HCT116 (cell line): ENCODE data around the gene OSBPL5. TPM values are rescaled to one million over a fixed set of nuclear protein-coding genes. Genes with fewer than 3 reads are reported as not detected.

Source experiments
- ATAC-seq: fragments of 200-7000 bp; cut with Tn5 transposase; 2 replicates; pipeline ENCODE4 v1.9.1; 2020; ENCODE audit warnings: mild to moderate bottlenecking, moderate library complexity
- BruUV-seq: library from RNA; stranded (reverse); fragments of 400-500 nt; replicated peaks from 2 replicates; lab custom pipeline; 2021; lab: Mats Ljungman, UMichigan
- CTCF ChIA-PET: fragments of 300-600 bp; sonication (Branson Sonifier 250); formaldehyde crosslinking; loops from one replicate; lab custom pipeline; 2021; ENCODE audit warnings: antibody characterized with exemption; lab: Charles Lee
- POLR2A ChIA-PET: fragments of 300-600, 350-600 bp; sonication (Branson Sonifier 250); formaldehyde crosslinking; loops from one replicate; lab custom pipeline; 2021; ENCODE audit warnings: antibody characterized with exemption; lab: Charles Lee
- RAD21 ChIA-PET, 2 experiments: fragments of 300-600 bp; sonication (Branson Sonifier 250); formaldehyde crosslinking; loops; one replicate each; lab custom pipeline; 2023; ENCODE audit warnings: low total read pairs in 2 of 2; ENCODE audit not compliant: uncharacterized antibody in 2 of 2, unreplicated experiment in 2 of 2, low non-redundant PET in 1 of 2; lab: Charles Lee
- DNase-seq: peaks from one replicate; pipeline ENCODE4 v3.0.0-alpha.2; 2010; ENCODE audit warnings: low read depth, low spot score
- H2AFZ ChIP-seq: fragments of 200-600 bp; shearing (Covaris generic), sonication (generic); 2 replicates; pipeline ENCODE4 v1.6.1; 2017; ENCODE audit warnings: low read depth, mixed run types, mixed read lengths, antibody characterized with exemption, low read length; ENCODE audit not compliant: poor library complexity, severe bottlenecking
- H3K27ac ChIP-seq: 2 replicates; pipeline ENCODE4 v1.5.1; 2012; ENCODE audit warnings: low read depth, low read length
- H3K27me3 ChIP-seq: fragments of 200-600 bp; sonication (generic); 2 replicates; pipeline ENCODE4 v1.6.1; 2016; ENCODE audit warnings: mixed run types, low read length, mixed read lengths; ENCODE audit not compliant: insufficient read depth
- H3K36me3 ChIP-seq, 2 experiments: fragments of 200-500 bp in 1 of 2; fragments of 200-600 bp in 1 of 2; sonication (Bioruptor generic) in 1 of 2; sonication (generic) in 1 of 2; 2 replicates each; pipeline versions ENCODE4 v1.5.1 to v1.6.1; 2014 to 2016; ENCODE audit warnings: low read length in 2 of 2, inconsistent platforms in 1 of 2, mixed read lengths in 1 of 2, mixed run types in 1 of 2; ENCODE audit not compliant: insufficient read depth in 2 of 2, control insufficient read depth in 1 of 2
- H3K4me1 ChIP-seq, 2 experiments: fragments of 200-600 bp in 1 of 2; sonication (generic) in 1 of 2; 2 replicates each; pipeline versions ENCODE4 v1.5.1 to v1.6.1; 2012 to 2017; ENCODE audit warnings: low read length in 2 of 2, inconsistent platforms in 1 of 2, mild to moderate bottlenecking in 1 of 2, mixed read lengths in 1 of 2, mixed run types in 1 of 2, moderate library complexity in 1 of 2; ENCODE audit not compliant: insufficient read depth in 2 of 2, control insufficient read depth in 1 of 2
- H3K4me2 ChIP-seq: fragments of 200-600 bp; sonication (generic); 2 replicates; pipeline ENCODE4 v1.6.1; 2017; ENCODE audit warnings: mixed run types, low read length, mixed read lengths
- H3K4me3 ChIP-seq, 2 experiments: fragments of 200-600 bp in 1 of 2; sonication (generic) in 1 of 2; replicated peaks in 1 of 2; 2 replicates each; pipeline ENCODE4 v1.5.1; 2011 to 2016; ENCODE audit warnings: low read length in 2 of 2, control low read depth in 1 of 2, low read depth in 1 of 2, mild to moderate bottlenecking in 1 of 2, mixed read lengths in 1 of 2, mixed run types in 1 of 2
- H3K79me2 ChIP-seq: fragments of 200-600 bp; sonication (generic); 2 replicates; pipeline ENCODE4 v1.6.1; 2017; ENCODE audit warnings: mild to moderate bottlenecking, mixed run types, low read length, moderate library complexity, mixed read lengths; ENCODE audit not compliant: insufficient read depth
- H3K9ac ChIP-seq: fragments of 200-600 bp; sonication (generic); 2 replicates; pipeline ENCODE4 v1.6.1; 2016; ENCODE audit warnings: low read length, mixed read lengths
- H3K9me2 ChIP-seq: fragments of 200-600 bp; sonication (generic), shearing (Covaris generic); 2 replicates; pipeline ENCODE4 v1.6.1; 2017; ENCODE audit warnings: mixed run types, mild to moderate bottlenecking, moderate library complexity; ENCODE audit not compliant: insufficient read depth
- H3K9me3 ChIP-seq, 2 experiments: fragments of 200-500 bp in 1 of 2; fragments of 200-600 bp in 1 of 2; sonication (Bioruptor generic) in 1 of 2; sonication (generic) in 1 of 2; 2 replicates each; pipeline ENCODE4 v1.6.1; 2014 to 2017; ENCODE audit warnings: low read length in 2 of 2, mixed read lengths in 2 of 2, inconsistent platforms in 1 of 2, low read depth in 1 of 2, mild to moderate bottlenecking in 1 of 2, mixed run types in 1 of 2, moderate library complexity in 1 of 2; ENCODE audit not compliant: control insufficient read depth in 1 of 2, insufficient read depth in 1 of 2
- H4K20me1 ChIP-seq: fragments of 200-600 bp; sonication (generic), shearing (Covaris generic); 2 replicates; pipeline ENCODE4 v1.6.1; 2017; ENCODE audit warnings: mixed run types, mild to moderate bottlenecking, moderate library complexity; ENCODE audit not compliant: insufficient read depth
- CTCF ChIP-seq, 3 experiments: fragments of 200-600 bp in 1 of 3; sonication (generic) in 1 of 3; IDR thresholded peaks in 2 of 3; conservative IDR thresholded peaks in 1 of 3; 2 replicates each; pipeline ENCODE4 v1.5.1; 2012 to 2017; ENCODE audit warnings: low read depth in 2 of 3, low read length in 2 of 3, antibody characterized with exemption in 1 of 3, borderline replicate concordance in 1 of 3, control low read depth in 1 of 3, mild to moderate bottlenecking in 1 of 3, mixed read lengths in 1 of 3, mixed run types in 1 of 3, moderate library complexity in 1 of 3; ENCODE audit not compliant: insufficient read depth in 1 of 3
- EGR1 ChIP-seq: IDR thresholded peaks from 2 replicates; pipeline ENCODE4 v1.6.1; 2012; ENCODE audit warnings: low read depth
- JUND ChIP-seq: IDR thresholded peaks from 2 replicates; pipeline ENCODE4 v1.6.1; 2012
- POLR2A ChIP-seq: IDR thresholded peaks from 2 replicates; pipeline ENCODE4 v1.7.0; 2011; ENCODE audit warnings: borderline replicate concordance; ENCODE audit not compliant: insufficient read depth, insufficient read length; ENCODE audit errors: extremely low read depth
- RAD21 ChIP-seq: IDR thresholded peaks from 2 replicates; pipeline ENCODE4 v1.6.1; 2012; ENCODE audit warnings: low read depth, mild to moderate bottlenecking
- SIN3A ChIP-seq: IDR thresholded peaks from 2 replicates; pipeline ENCODE4 v1.6.1; 2012; ENCODE audit warnings: low read depth
- SP1 ChIP-seq: IDR thresholded peaks from 2 replicates; pipeline ENCODE4 v1.6.1; 2012; ENCODE audit warnings: low read depth
- SRF ChIP-seq: IDR thresholded peaks from 2 replicates; pipeline ENCODE4 v1.6.1; 2012; ENCODE audit warnings: low read depth
- ZNF274 ChIP-seq: fragments of 200-500 bp; sonication (Bioruptor generic); IDR thresholded peaks from 2 replicates; pipeline ENCODE4 v1.6.1; 2014; ENCODE audit warnings: mild to moderate bottlenecking, low read depth, low read length, inconsistent platforms
- intact Hi-C: fragments of 100-400 bp; cut with micrococcal nuclease; formaldehyde crosslinking; loops from 2 replicates; pipeline ENCODE4 v1.10.0; 2022
- total RNA-seq: library from RNA; stranded (reverse); gene quantifications from one replicate; pipeline ENCODE4 v1.2.1, GENCODE V29; 2021; ENCODE audit not compliant: unreplicated experiment
- TF ChIP-seq, protein P1 (sequence below): IDR thresholded peaks from 2 replicates; pipeline ENCODE4 v1.6.1; 2012

The OSBPL5 gene
- total RNA-seq, 1 experiment from 2014 or later: 44.2 TPM

DNA sequence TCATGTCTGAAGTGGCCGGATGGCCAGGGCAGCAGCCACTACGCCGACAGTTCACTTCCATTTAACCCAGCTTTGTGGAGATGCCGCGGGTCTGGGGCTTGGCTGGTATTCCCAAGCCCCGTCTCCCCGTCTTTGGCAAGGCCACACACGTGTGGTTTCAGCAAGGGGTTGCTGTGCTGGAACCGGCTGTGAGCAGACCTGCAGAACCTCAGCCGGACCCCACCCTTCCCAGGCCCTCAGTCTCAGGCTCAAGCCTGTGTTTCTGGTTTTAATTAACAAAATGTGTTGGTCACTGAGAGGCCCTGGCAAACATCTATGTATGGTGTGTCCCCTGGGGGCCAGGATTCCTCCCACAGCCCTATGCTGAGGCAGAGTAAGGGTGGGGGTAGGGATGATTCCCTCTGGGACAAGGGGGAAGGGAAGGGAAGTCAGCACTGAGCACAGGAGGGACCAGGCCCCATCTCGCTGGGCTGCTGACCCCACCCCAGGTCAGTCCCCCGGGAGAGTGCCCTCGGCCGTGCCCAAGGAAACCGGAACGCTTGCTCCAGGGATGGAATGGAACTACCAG is 9.3 kb downstream of the OSBPL5 start:
- H3K79me2 ChIP-seq: peaks cover 46% of the 10 kb centered on the region; the same call in 1 of the 2 replicates
- no peaks in the 10 kb centered on the region for H4K20me1 ChIP-seq
- H3K27me3 ChIP-seq: no peaks in the 10 kb centered on the region
- CTCF ChIA-PET: no interaction called here
- H3K4me1 ChIP-seq: peaks cover 26 to 44% of the 10 kb centered on the region in 2 experiments; a peak in 3 of 4 replicates
- no peaks in the 10 kb centered on the region for H3K9me2 ChIP-seq
- no peak overlapping the region for H3K4me2 ChIP-seq
- no peaks in the 10 kb centered on the region for H3K9me3 ChIP-seq
- no peak overlapping the region for H3K4me3 ChIP-seq
- H3K9ac ChIP-seq: no peak overlapping the region
- DNase-seq (no peak), ATAC-seq (no peak)
- H3K27ac ChIP-seq: no peak overlapping the region
- no TSS peak for BruUV-seq
- intact Hi-C loops: no loop called here
- RAD21 ChIA-PET: no interaction called here
- POLR2A ChIA-PET: no interaction called here
- TF ChIP-seq SIN3A: no peak
- no peak for TF ChIP-seq ZNF274
- TF ChIP-seq RAD21: no peak
- TF ChIP-seq EGR1: no peak
- TF ChIP-seq, protein P1, sequence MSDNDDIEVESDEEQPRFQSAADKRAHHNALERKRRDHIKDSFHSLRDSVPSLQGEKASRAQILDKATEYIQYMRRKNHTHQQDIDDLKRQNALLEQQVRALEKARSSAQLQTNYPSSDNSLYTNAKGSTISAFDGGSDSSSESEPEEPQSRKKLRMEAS: no peak
- TF ChIP-seq SP1: no peak
- no peak overlapping the region for H2AFZ ChIP-seq
- H3K36me3 ChIP-seq: no peaks in the 10 kb centered on the region

DNA sequence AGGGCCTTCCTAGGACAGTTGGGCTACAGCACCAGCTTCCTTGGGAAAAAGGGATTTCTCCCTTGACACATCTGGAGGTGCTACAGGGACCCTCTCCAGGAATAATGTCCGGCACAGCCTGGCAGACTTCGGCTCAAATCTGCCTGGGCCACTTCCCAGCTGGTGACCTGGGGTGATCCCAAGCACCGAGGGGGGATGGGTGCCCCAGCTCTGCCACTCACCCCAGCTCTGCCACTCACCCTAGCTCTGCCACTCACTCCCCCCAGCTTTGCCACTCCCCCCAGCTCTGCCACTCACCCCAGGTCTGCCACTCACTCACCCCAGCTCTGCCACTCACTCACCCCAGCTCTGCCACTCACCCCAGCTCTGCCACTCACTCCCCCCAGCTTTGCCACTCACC is 9.9 kb downstream of the OSBPL5 start:
- no peak overlapping the region for H3K27ac ChIP-seq
- H3K79me2 ChIP-seq: peaks cover 43% of the 10 kb centered on the region; the same call in 1 of the 2 replicates
- H3K4me2 ChIP-seq: no peak overlapping the region
- H3K27me3 ChIP-seq: no peaks in the 10 kb centered on the region
- H4K20me1 ChIP-seq: no peaks in the 10 kb centered on the region
- H3K4me3 ChIP-seq: no peak overlapping the region
- no peaks in the 10 kb centered on the region for H3K36me3 ChIP-seq
- intact Hi-C loops: no loop called here
- BruUV-seq: no TSS peak
- ChIA-PET POLR2A (no interaction called here), CTCF (no interaction called here), RAD21 (no interaction called here)
- DNase-seq (no peak), ATAC-seq (no peak)
- H2AFZ ChIP-seq: no peak overlapping the region
- no peak overlapping the region for H3K9ac ChIP-seq
- H3K9me2 ChIP-seq: no peaks in the 10 kb centered on the region
- H3K9me3 ChIP-seq: no peaks in the 10 kb centered on the region
- peaks cover 26 to 41% of the 10 kb centered on the region in 2 experiments; a peak in 3 of 4 replicates for H3K4me1 ChIP-seq
- TF ChIP-seq POLR2A (no peak), CTCF (IDR thresholded peaks at IDR 0.05 in 2 of 3, conservative IDR thresholded peaks at IDR 0.05 in 1 of 3; ENCODE audit: borderline replicate concordance in 1 of 3, insufficient read depth in 1 of 3, low read depth in 2 of 3, low read length in 2 of 3) (no peak), SP1 (no peak), JUND (no peak), SRF (no peak)
